ENCODE data around the gene ACTL7B. TPM values are rescaled to one million over a fixed set of nuclear protein-coding genes. Genes with fewer than 3 reads are reported as not detected.

ACTL7B gene
- total and polyA plus RNA-seq, 7 donors: 0.27 TPM; not detected in 6

- WGBS, 2 donors: 94 to 97% methylated on average over 4 of the region's 4 CpGs
- TF ChIP-seq EP300 (IDR thresholded peaks at IDR 0.05) (no peak), POLR2A (IDR thresholded peaks at IDR 0.05) (no peak), POLR2AphosphoS5 (IDR thresholded peaks at IDR 0.05) (no peak), CTCF (IDR thresholded peaks at IDR 0.05) (no peak)
- H3K27me3 ChIP-seq: no peaks in the 10 kb centered on the region
- peaks cover 21 to 96% (median 46%) of the 10 kb centered on the region in 4 donors for H3K36me3 ChIP-seq
- H3K9me3 ChIP-seq: no peaks in the 10 kb centered on the region
- no peak overlapping the region for H3K4me3 ChIP-seq
- intact Hi-C loops (cut with DNase I): no loop called here
- no peak overlapping the region for H3K27ac ChIP-seq
- no peaks in the 10 kb centered on the region for H3K4me1 ChIP-seq
- no peak for DNase-seq
These were observed 18.4 kb upstream of the ACTL7B start for GRCh38 chr9:108874058-108874788.

GRCh38 chr9:108869092-108869725 lies 13.4 kb upstream of the ACTL7B start:
- H3K27me3 ChIP-seq: no peaks in the 10 kb centered on the region
- 60 to 86% methylated on average over 3 of the region's 3 CpGs for WGBS, 2 donors
- H3K4me3 ChIP-seq: no peak overlapping the region
- no peak for DNase-seq
- no peak for TF ChIP-seq EP300 (IDR thresholded peaks at IDR 0.05)
- no peak for TF ChIP-seq CTCF (IDR thresholded peaks at IDR 0.05)
- TF ChIP-seq POLR2AphosphoS5 (IDR thresholded peaks at IDR 0.05): no peak
- no peak for TF ChIP-seq POLR2A (IDR thresholded peaks at IDR 0.05)
- peaks cover 5 to 64% (median 15%) of the 10 kb centered on the region in 4 donors for H3K36me3 ChIP-seq
- intact Hi-C loops (cut with DNase I): no loop called here
- H3K27ac ChIP-seq: no peak overlapping the region
- no peaks in the 10 kb centered on the region for H3K9me3 ChIP-seq
- H3K4me1 ChIP-seq: no peaks in the 10 kb centered on the region

GRCh38 chr9:108867829-108868228 lies 12.0 kb upstream of the ACTL7B start:
- no peak for TF ChIP-seq CTCF (IDR thresholded peaks at IDR 0.05)
- TF ChIP-seq POLR2A (IDR thresholded peaks at IDR 0.05): no peak
- no peak for TF ChIP-seq EP300 (IDR thresholded peaks at IDR 0.05)
- TF ChIP-seq POLR2AphosphoS5 (IDR thresholded peaks at IDR 0.05): no peak
- intact Hi-C loops (cut with DNase I): no loop called here
- no peaks in the 10 kb centered on the region for H3K27me3 ChIP-seq
- no peak for DNase-seq
- peaks cover 5 to 50% (median 11%) of the 10 kb centered on the region in 4 donors for H3K36me3 ChIP-seq
- H3K4me1 ChIP-seq: no peaks in the 10 kb centered on the region
- 82 to 96% methylated on average over 4 of the region's 4 CpGs for WGBS, 2 donors
- H3K9me3 ChIP-seq: no peaks in the 10 kb centered on the region
- no peak overlapping the region for H3K27ac ChIP-seq
- H3K4me3 ChIP-seq: no peak overlapping the region

- Histone ChIP-seq H3K4me3 (no peak overlapping the region), H3K4me1 (no peaks in the 10 kb centered on the region), H3K36me3 (peaks cover 3 to 46% (median 10%) of the 10 kb centered on the region in 4 donors), H3K27me3 (no peaks in the 10 kb centered on the region), H3K9me3 (no peaks in the 10 kb centered on the region), H3K27ac (no peak overlapping the region)
- DNase-seq: no peak
- no peak for TF ChIP-seq CTCF (IDR thresholded peaks at IDR 0.05)
- TF ChIP-seq POLR2AphosphoS5 (IDR thresholded peaks at IDR 0.05): no peak
- TF ChIP-seq EP300 (IDR thresholded peaks at IDR 0.05): no peak
- no peak for TF ChIP-seq POLR2A (IDR thresholded peaks at IDR 0.05)
- intact Hi-C loops (cut with DNase I): no loop called here
These were observed 11.3 kb upstream of the ACTL7B start for GRCh38 chr9:108867116-108867515.
